ENCODE data around the gene SLC16A7.

The SLC16A7 gene

GRCh38 chr12:59579631-59580030, 16.2 kb upstream of the SLC16A7 start:
- TF ChIP-seq CTCF (IDR thresholded peaks at IDR 0.05) (no peak), ZFX (IDR thresholded peaks at IDR 0.05; ENCODE audit: borderline replicate concordance) (no peak)
- H3K27ac ChIP-seq: no peak overlapping the region

- TF ChIP-seq CTCF (IDR thresholded peaks at IDR 0.05): no peak
- no peak for TF ChIP-seq ZFX (IDR thresholded peaks at IDR 0.05; ENCODE audit: borderline replicate concordance)
- H3K27ac ChIP-seq: no peak overlapping the region
Measured at GRCh38 chr12:59580050-59580449, 15.8 kb upstream of the SLC16A7 start.

GRCh38 chr12:59583003-59583712, 12.7 kb upstream of the SLC16A7 start:
- TF ChIP-seq ZFX (IDR thresholded peaks at IDR 0.05; ENCODE audit: borderline replicate concordance) (no peak), CTCF (IDR thresholded peaks at IDR 0.05) (no peak)

GRCh38 chr12:59587710-59588109, 8.1 kb upstream of the SLC16A7 start:
- TF ChIP-seq CTCF (IDR thresholded peaks at IDR 0.05) (no peak), ZFX (IDR thresholded peaks at IDR 0.05; ENCODE audit: borderline replicate concordance) (no peak)
- H3K27ac ChIP-seq: no peak overlapping the region

More at GRCh38 chr12:59583003-59583712, 12.7 kb upstream of the SLC16A7 start:
- no peak overlapping the region for H3K27ac ChIP-seq

- TF ChIP-seq ZFX (IDR thresholded peaks at IDR 0.05; ENCODE audit: borderline replicate concordance) (no peak), CTCF (IDR thresholded peaks at IDR 0.05) (no peak)
- no peak overlapping the region for H3K27ac ChIP-seq
Measured at GRCh38 chr12:59593761-59594160, 2.1 kb upstream of the SLC16A7 start.

- peak overlapping the region; percentile 63 for H3K27ac ChIP-seq
- TF ChIP-seq ZFX (IDR thresholded peaks at IDR 0.05; ENCODE audit: borderline replicate concordance) (no peak), CTCF (IDR thresholded peaks at IDR 0.05) (no peak)
Measured at GRCh38 chr12:59594943-59595500, 807 bp upstream of the SLC16A7 start.

GRCh38 chr12:59595565-59595882, 305 bp upstream of the SLC16A7 start:
- peak overlapping the region; percentile 63 for H3K27ac ChIP-seq
- TF ChIP-seq ZFX (IDR thresholded peaks at IDR 0.05; ENCODE audit: borderline replicate concordance): no peak
- TF ChIP-seq CTCF (IDR thresholded peaks at IDR 0.05): no peak

Data from 22Rv1 (cell line).